Measurements from ENCODE around the gene PPM1G.

DNA sequence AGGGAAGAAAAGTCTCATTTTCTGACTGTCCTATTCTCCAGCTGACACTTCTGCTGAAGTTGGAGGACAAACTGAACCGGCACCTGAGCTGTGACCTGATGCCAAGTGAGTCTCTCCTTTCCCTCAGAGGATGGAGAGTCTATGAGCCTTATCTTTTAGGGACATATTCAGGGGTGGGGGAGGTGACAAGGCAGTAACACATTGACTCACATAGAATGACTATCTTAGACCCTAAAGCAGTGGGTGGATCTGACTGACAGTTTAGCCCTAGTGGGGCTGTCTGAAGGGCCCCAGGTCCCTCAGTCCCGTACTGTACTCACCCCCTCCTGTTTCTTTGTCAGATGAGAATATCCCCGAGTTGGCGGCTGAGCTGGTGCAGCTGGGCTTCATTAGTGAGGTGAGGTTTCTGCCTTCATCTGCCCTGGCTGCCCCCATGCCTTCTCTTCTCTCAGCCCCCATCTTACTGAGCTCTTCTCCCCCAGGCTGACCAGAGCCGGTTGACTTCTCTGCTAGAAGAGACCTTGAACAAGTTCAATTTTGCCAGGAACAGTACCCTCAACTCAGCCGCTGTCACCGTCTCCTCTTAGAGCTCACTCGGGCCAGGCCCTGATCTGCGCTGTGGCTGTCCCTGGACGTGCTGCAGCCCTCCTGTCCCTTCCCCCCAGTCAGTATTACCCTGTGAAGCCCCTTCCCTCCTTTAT, 32.0 kb upstream of the PPM1G start:
- TF ChIP-seq, protein P1, sequence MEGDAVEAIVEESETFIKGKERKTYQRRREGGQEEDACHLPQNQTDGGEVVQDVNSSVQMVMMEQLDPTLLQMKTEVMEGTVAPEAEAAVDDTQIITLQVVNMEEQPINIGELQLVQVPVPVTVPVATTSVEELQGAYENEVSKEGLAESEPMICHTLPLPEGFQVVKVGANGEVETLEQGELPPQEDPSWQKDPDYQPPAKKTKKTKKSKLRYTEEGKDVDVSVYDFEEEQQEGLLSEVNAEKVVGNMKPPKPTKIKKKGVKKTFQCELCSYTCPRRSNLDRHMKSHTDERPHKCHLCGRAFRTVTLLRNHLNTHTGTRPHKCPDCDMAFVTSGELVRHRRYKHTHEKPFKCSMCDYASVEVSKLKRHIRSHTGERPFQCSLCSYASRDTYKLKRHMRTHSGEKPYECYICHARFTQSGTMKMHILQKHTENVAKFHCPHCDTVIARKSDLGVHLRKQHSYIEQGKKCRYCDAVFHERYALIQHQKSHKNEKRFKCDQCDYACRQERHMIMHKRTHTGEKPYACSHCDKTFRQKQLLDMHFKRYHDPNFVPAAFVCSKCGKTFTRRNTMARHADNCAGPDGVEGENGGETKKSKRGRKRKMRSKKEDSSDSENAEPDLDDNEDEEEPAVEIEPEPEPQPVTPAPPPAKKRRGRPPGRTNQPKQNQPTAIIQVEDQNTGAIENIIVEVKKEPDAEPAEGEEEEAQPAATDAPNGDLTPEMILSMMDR (IDR thresholded peaks at IDR 0.05; ENCODE audit: insufficient read depth, low read length): no peak
- TF ChIP-seq POLR2AphosphoS5 (IDR thresholded peaks at IDR 0.05; ENCODE audit: low read depth) (no peak), GABPA (IDR thresholded peaks at IDR 0.05; ENCODE audit: low read depth) (no peak), SPI1 (IDR thresholded peaks at IDR 0.05; ENCODE audit: borderline replicate concordance, low read depth) (no peak)
- TF ChIP-seq, protein P2, sequence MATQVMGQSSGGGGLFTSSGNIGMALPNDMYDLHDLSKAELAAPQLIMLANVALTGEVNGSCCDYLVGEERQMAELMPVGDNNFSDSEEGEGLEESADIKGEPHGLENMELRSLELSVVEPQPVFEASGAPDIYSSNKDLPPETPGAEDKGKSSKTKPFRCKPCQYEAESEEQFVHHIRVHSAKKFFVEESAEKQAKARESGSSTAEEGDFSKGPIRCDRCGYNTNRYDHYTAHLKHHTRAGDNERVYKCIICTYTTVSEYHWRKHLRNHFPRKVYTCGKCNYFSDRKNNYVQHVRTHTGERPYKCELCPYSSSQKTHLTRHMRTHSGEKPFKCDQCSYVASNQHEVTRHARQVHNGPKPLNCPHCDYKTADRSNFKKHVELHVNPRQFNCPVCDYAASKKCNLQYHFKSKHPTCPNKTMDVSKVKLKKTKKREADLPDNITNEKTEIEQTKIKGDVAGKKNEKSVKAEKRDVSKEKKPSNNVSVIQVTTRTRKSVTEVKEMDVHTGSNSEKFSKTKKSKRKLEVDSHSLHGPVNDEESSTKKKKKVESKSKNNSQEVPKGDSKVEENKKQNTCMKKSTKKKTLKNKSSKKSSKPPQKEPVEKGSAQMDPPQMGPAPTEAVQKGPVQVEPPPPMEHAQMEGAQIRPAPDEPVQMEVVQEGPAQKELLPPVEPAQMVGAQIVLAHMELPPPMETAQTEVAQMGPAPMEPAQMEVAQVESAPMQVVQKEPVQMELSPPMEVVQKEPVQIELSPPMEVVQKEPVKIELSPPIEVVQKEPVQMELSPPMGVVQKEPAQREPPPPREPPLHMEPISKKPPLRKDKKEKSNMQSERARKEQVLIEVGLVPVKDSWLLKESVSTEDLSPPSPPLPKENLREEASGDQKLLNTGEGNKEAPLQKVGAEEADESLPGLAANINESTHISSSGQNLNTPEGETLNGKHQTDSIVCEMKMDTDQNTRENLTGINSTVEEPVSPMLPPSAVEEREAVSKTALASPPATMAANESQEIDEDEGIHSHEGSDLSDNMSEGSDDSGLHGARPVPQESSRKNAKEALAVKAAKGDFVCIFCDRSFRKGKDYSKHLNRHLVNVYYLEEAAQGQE (IDR thresholded peaks at IDR 0.05; ENCODE audit: insufficient replicate concordance, low read depth): no peak
